ENCODE data around the gene RECQL5.
"Not testable (repeated sequence)": the region's sequence is repeated elsewhere in the genome, so short reads cannot be mapped to it uniquely, and the experiment has no call there.

The RECQL5 gene

DNA sequence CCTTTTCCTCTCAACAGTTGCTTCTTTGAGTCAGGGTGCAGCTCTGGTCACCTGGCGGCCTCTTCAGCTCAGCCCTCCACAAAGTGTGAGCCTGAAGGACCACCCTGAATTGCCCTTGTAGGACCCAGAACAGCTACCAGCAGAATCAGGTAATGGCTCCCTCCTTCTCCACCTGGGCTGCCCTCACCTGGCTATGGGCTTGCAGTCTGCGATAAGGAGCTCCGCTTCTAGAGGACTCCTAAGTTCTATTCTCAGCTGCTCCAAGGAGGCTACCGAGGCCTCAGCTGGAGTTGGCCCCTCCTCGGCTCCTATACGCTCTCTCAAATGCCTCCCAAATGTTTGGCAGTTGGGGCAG is 20.3 kb downstream of the RECQL5 start:
- no peak for DNase-seq

DNA sequence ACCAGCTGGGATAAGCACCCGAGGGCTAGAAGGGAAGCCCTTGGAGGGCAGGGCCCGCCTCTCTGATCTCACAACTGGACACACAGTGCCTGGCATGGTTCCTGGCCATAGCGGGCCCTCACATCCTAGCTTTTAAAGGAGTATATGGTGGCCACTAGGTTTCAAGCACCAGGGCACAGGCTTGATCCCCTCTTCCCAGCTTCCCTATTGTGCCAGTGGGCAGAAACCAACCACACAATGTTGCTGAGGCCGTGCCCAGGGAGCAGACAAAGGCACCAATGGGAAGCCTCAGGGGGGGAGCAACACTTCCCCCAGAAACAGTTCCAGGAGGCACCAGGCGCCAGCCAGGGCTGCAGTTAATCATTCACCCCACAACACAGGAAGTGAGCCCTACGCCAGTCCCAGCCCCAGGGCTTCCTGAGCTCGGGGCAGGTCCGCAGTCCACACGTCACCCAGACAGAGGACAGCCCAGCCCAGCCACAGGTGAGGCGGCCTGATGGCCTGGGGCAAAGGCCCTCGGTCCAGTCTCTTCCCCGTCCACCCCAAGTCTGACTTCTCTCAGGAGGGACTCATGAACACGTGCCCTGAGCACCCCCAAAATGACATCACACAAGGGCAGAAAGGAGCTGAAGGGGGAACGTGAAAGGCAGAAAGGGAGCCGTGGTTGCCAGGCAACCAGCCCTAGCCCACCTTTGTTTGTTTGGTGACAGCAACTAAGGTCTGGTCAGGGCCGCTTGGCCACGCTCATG is 20.9 kb downstream of the RECQL5 start:
- DNase-seq = no peak

DNA sequence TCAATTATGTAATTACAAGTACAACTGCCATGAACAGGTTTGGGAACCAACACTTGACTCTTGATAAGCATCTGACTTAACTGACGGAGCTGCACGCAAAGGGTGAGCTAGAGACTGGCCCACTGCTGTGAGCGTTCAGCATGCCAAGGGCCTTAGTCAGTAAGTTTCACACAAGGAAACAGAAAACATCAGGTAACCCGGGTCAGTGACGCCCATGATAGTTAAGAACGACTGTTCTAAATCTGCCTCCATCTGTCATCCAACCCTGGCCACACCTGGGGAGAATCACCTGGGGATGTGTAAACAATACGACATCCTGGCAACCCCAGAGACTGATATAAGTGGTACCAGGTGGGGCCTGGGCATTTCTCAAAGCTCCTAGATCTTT is 21.5 kb downstream of the RECQL5 start:
- no peak for DNase-seq

GRCh38 chr17:75643643-75644017 is 23.3 kb downstream of the RECQL5 start:
- DNase-seq = no peak

- DNase-seq = no peak
These were observed 23.9 kb downstream of the RECQL5 start for GRCh38 chr17:75642784-75643642.

DNA sequence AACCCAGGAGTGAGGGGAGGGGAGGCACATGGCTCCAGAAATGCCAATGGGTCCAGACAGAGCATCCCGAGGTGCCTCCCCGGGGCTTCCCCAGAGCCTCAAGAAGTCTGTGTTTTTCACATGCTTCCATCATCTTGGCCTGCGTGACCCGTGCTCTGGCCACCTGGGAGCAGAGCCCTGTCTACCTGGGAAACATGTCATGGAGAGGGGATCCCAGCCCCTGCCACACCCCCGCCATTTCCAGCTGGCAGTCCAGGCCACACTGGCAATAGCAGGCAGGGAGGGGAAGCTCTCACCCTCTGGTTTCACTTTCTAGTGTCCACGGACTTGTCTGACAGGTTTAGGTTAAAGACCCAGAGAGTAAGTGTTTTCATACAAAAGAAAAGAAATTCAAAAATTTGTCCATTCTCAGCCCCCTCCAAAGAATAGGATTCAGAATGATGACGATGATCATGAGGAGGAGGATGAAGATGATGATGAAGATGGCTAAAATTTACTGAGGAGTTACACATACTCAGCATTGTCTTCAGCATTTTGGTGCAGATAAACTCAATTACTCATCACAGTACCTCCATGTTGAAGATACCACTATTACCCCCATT is 24.7 kb downstream of the RECQL5 start:
- no peak for DNase-seq

DNA sequence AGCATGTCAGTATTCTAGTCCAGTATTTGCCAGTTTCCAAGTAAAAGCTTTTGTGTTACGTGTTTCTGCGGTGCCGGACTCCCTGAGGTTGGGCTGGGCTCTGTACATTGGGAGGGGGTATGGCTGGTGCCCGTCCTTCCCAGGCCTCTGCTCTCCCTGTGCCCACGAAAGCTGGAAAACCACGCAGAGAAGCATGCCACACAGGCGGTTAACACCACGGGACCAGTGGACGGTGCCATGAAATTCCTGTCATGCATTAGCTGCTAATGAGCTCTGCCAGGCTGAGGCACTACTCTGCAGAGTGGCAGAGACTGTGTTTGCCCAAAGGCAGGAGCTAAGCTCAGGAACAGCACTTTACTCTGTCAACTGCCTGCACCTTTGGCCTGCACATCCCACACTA is 25.6 kb downstream of the RECQL5 start:
- no peak for DNase-seq

GRCh38 chr17:75640556-75641119 is 26.3 kb downstream of the RECQL5 start:
- DNase-seq = no peak

DNA sequence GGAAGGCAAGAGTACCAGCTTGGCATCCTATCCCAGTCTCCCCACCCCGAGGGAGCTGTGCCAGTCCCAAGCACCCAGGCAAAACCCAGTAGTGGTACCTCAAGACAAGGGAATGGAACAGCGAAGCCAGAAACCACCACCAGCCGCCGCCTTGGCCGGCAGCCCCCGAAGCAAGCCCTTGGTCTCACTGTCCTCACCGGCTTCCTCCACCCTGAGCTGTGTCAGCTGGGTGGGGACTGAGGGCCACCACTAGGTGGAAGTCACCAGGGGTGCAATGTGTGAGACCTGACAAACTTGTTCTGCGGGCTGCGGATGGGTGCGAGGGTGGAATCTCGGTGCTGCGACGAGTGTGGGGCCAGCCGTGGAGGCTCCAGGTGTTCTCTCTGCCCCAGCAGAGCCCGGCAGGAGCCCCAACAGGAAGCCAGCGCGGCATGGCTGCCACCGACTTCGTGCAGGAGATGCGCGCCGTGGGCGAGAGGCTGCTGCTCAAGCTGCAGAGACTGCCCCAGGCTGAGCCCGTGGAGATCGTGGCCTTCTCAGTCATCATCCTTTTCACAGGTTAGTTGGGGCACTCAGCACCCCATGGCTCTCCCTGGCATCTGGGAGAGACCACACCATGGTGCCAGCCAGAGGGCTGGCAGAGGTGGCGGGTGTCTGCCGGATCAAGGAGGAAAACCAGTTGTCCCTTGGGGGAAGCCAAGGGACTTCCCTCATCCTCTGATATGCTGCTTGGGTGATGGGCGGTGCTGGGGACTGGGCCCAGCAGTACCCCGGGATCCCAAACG is 27.0 kb downstream of the RECQL5 start:
- no peak for DNase-seq

- no peak for DNase-seq
These were observed 27.6 kb downstream of the RECQL5 start for GRCh38 chr17:75639327-75639726.

GRCh38 chr17:75638893-75639292 is 28.1 kb downstream of the RECQL5 start:
- no peak for DNase-seq

- not testable (repeated sequence) for DNase-seq
These were observed 28.9 kb downstream of the RECQL5 start for GRCh38 chr17:75638039-75638438.

GRCh38 chr17:75637551-75637950 is 29.4 kb downstream of the RECQL5 start:
- DNase-seq = no peak

DNA sequence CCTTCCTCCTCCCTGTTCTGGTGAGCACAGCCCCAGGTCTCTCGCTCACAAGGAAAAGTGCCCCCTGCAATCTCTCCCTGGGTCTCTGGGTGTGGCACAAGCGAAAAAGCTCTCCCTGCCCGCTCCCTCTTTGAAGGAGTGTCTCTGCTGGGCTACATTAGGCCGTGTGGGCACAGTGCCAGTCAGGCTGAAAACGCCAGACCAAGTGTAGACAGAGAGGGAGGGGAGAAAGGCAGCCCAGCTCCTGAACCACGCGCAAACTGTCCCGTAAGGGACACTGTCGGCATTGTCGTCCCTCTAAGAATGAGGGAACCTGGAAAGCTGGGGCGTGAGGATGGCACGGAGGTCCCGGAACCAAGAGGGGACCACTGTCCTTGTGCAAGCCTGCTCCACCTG is 29.8 kb downstream of the RECQL5 start:
- DNase-seq = no peak

GRCh38 chr17:75636381-75637142 is 30.4 kb downstream of the RECQL5 start:
- no peak for DNase-seq

DNA sequence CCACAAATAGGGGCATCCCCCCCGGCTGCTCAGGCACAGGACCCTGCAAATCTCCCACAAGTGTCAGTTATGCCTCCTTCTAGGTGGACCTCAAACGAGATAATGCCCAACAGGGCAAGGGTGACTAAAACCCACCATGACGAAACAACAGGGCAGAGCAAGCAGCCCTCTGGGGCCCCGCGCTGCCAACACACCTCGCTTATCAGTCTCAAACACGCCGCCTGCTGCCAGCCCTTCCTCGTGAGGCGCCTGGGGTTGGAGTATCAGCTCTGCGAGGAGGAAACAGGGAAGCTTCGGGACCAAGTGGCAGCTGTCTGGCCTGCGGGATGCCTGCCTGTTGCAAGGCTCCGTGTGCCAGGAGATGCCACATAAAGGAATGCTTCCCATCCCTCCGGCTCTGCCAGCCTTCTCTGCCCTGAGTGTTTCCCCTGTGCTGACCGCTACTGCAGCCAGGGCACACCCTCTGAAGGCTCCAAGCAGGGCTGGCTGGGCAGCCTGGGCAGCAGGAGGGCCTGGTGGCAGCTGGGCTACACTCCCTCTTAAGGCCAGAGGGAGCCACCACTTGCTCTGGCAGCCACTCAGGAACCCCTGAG is 31.2 kb downstream of the RECQL5 start:
- no peak for DNase-seq

DNA sequence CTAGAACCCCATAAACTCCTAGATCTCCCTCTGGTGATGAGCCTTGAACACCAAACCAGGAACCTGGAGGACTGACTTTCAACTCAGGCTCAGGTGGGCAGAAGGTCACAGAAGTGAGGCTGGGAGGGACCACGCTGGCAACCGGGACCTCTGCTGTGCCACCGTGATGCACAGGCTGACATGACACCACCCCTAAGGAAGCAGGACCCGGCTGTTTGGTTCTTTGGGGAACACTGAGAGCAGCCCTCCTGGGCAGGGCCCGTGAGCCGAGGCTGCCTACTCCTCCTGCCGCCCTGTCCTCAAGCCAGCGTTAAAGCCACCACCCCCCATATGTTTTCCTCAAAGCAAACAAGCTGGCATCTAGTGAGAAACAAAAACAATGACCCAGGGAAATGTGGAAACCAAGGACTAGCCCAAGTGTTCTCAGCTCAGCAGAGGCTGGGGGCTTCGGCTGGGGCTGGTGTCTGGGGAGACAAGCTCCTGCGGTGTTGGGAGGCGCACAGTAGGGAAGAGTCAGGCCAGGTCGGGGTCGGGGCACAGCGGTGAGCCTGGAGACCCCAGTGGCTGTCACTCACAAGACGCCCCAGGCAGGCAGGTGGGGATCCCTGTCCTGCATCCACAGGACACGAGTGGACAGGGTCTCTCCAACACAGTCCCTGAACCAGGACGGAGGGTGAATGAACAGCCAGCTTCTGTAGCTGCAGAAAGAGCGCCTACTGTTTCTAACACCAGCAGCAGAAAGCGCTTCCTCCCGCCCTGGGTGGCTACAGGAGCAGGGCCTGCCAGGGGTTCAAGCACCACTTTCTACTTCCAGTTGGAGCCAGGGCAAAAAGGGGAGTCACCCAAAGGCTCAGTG is 32.0 kb downstream of the RECQL5 start:
- no peak for DNase-seq

DNA sequence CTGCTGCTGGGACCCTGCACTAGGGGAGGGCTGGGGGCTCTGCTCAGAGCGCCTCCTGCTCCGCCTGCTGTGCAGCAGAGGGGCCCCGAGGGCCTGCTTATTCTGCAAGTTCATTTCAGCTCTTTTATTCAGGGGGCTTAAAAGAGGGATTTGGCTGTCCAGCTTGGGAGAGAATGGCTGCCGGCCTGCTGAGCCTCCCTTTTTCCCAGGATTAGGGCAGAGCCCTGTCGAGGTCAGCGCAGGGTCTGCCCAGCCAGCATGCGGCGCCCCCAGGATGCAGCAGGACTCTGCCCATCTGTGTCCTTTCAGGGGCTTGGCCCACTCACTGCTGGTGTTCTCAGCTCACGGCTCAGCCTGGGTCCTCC is 32.6 kb downstream of the RECQL5 start:
- DNase-seq = no peak

DNA sequence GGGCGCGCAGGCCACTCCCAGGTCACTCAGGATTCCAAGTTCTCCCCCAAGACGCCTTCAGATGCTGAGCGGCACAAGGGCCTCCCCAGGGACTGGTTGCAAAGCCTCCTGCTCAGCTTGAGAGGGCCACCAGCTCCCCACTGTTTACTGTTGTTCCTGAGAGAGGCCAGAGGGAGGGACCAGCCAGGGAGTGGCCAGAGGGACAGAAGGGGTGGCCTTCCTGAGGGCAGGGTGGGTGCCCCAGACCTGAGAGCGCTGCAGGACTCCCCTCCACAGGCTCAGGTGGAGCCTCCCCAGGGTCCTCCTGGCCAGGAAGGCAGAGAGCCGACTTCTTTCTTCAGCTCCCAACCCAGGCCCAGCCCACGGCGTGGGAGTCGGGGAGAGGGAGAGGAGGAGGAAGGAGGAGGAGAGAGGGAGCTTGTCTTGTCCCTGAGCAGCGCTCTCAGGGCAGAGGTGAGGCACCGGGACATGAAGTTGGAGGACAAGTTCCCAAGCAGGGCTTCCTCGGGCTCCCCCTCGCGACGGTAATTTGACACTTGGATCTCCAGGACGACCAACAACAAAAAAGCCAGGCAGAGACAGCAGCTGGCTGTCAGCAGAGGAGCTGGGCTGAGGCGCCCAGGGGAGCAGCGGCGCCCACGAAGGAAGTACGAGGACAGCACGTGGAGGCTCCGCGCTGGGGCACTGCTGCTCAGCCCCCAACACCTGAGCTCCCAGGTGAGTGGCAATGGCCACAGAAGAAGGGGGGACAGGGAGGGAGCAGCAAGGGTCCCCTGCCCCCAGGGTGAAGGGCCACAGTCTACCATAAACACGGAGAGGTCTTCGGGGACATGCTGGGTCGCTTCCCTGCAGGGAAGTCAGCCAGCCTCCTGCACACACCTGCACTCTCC is 33.2 kb downstream of the RECQL5 start:
- peak; percentile 52 for DNase-seq
